GM12892 (cell line): ENCODE results near the gene SRC. TPM values are rescaled to one million over a fixed set of nuclear protein-coding genes. Genes with fewer than 3 reads are reported as not detected.

Experiments
- DNase-seq: peaks from one replicate; pipeline ENCODE4 v3.0.0; 2011; ENCODE audit not compliant: insufficient read length
- FAIRE-seq: peaks from 2 replicates; lab custom pipeline; 2011; peaks lifted over from hg19 to GRCh38; lab: Jason Lieb, UNC
- POLR2A ChIP-seq: IDR thresholded peaks from 2 replicates; pipeline ENCODE4 v1.6.1; 2011; ENCODE audit warnings: low read depth, low read length, control low read depth
- POLR2AphosphoS5 ChIP-seq: IDR thresholded peaks from 2 replicates; pipeline ENCODE4 v1.6.1; 2011; ENCODE audit warnings: low read depth, low read length, control low read depth
- TAF1 ChIP-seq: IDR thresholded peaks from 2 replicates; pipeline ENCODE4 v1.6.1; 2011; ENCODE audit warnings: low read depth, mild to moderate bottlenecking, control low read depth, low read length, borderline replicate concordance
- polyA plus RNA-seq: library from polyadenylated mRNA; unstranded; fragments of >200 nt; gene quantifications from one replicate; pipeline ENCODE4 v1.2.1, GENCODE V29; 2012; ENCODE audit warnings: missing spikeins, inconsistent platforms; ENCODE audit not compliant: missing spikeins

Gene SRC
- 18.6 TPM for polyA plus RNA-seq

- DNase-seq (peak; percentile 74), FAIRE-seq (peak; percentile 46)
- TF ChIP-seq POLR2AphosphoS5 (peak; percentile 55; the same call in 1 of the 2 replicates), TAF1 (peak; percentile 33; the same call in 1 of the 2 replicates), POLR2A (peak; percentile 43; the same call in 1 of the 2 replicates)
Observed at GRCh38 chr20:37345339-37346235, at the start of gene SRC. TSS of gene SRC (plus strand) at chr20:37346140. CDS start at chr20:37384154, 38,014 bp downstream.

DNA sequence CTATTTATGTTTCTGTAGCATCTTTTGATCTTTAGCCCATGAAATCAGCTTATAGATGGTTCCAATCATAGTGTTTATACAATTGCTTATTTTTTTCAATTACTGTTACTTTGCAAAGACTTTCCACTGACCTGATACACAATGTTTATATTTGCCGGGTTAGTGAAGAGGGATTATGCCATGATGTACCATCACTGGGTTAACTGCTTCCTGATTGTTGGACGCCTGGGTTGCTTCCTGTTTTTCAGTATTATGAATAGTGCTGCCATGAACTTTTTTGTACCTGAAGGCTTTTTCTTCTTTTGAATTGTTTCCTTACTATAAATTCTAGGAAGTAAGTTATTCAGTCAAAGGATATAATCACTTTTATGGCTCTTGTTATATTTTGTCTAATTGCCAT lies 49.6 kb upstream of the SRC start:
- no peak for DNase-seq
- TF ChIP-seq POLR2A (no peak), POLR2AphosphoS5 (no peak)
- no peak for FAIRE-seq

GRCh38 chr20:37297066-37297736 lies 48.7 kb upstream of the SRC start:
- TF ChIP-seq POLR2AphosphoS5 (no peak), TAF1 (no peak), POLR2A (no peak)
- DNase-seq = no peak
- no peak for FAIRE-seq

- FAIRE-seq (no peak), DNase-seq (no peak)
- no peak for TF ChIP-seq POLR2A
- TF ChIP-seq POLR2AphosphoS5 = no peak
- no peak for TF ChIP-seq TAF1
Observed at GRCh38 chr20:37298190-37298939, 47.6 kb upstream of the SRC start.

- FAIRE-seq = no peak
- TF ChIP-seq POLR2A (no peak), POLR2AphosphoS5 (no peak), TAF1 (no peak)
- no peak for DNase-seq
Observed at GRCh38 chr20:37299718-37300528, 46.0 kb upstream of the SRC start.

GRCh38 chr20:37301120-37301519 lies 44.8 kb upstream of the SRC start:
- FAIRE-seq = no peak
- TF ChIP-seq POLR2A (no peak), TAF1 (no peak), POLR2AphosphoS5 (no peak)
- no peak for DNase-seq

GRCh38 chr20:37301558-37301957 lies 44.4 kb upstream of the SRC start:
- FAIRE-seq (no peak), DNase-seq (no peak)
- TF ChIP-seq TAF1 (no peak), POLR2A (no peak), POLR2AphosphoS5 (no peak)

- TF ChIP-seq POLR2AphosphoS5 (no peak), POLR2A (no peak), TAF1 (no peak)
- no peak for FAIRE-seq
- DNase-seq = no peak
Observed at GRCh38 chr20:37302981-37303380, 43.0 kb upstream of the SRC start.

DNA sequence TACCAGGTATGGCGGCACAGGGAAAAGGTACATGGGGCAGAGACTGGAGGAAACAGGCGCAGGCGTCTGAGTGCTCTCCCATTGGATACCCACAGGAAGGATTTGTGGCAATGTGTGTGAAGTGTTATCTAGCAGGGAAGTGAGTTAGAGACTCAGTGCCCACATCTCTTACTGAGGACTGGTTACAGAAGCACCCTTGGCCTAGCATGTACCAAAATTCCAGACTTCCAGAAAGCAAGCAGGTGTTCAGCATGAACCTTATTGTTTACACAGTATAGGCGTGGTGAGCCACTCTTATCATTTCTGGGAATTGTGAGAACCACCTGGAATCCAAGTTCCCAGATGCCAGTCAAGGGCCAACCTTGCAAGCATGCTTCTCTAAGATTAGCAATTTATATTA lies 42.3 kb upstream of the SRC start:
- TF ChIP-seq POLR2A = no peak
- no peak for TF ChIP-seq TAF1
- no peak for TF ChIP-seq POLR2AphosphoS5
- FAIRE-seq = no peak
- no peak for DNase-seq

DNA sequence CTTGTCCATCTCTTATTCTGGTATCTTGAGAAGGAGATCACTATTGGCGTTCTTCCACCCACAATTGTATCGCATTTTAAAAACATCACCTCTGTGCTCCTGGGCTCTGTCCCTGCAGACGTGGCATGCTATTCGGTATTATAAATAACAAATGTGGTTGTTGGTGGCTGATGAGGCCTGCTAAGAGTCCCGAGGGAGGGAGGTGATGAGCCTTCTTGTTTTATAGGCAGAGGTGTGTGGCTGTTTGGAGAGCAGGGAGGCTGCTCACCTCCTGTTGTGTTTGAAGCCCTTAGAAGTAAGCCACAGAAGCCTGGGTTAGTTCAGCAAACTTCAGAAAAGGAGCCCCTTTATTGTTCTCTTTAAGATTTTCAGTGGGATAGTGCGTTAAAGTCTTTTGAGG lies 40.9 kb upstream of the SRC start:
- TF ChIP-seq POLR2A (no peak), TAF1 (no peak), POLR2AphosphoS5 (no peak)
- DNase-seq (no peak), FAIRE-seq (no peak)
